Measurements from ENCODE around the gene ZNF766. TPM values are rescaled to one million over a fixed set of nuclear protein-coding genes. Genes with fewer than 3 reads are reported as not detected.

Gene ZNF766
- total and polyA plus RNA-seq, 2 of the 13 experiments (the other 11 are each of a cell fraction or from before 2014, with no cell fraction given), result 5.2 to 10.3 TPM

- TF ChIP-seq, protein P1, sequence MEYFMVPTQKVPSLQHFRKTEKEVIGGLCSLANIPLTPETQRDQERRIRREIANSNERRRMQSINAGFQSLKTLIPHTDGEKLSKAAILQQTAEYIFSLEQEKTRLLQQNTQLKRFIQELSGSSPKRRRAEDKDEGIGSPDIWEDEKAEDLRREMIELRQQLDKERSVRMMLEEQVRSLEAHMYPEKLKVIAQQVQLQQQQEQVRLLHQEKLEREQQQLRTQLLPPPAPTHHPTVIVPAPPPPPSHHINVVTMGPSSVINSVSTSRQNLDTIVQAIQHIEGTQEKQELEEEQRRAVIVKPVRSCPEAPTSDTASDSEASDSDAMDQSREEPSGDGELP (IDR thresholded peaks at IDR 0.05; ENCODE audit: borderline replicate concordance, low read depth), result peak; percentile 48; the same call in 1 of the 2 replicates
- TF ChIP-seq ZNF12 (CRISPR knock-in tag; IDR thresholded peaks at IDR 0.05), result 0 out of 2 replicates have a peak, but pooled peaks have one; percentile 10
- TF ChIP-seq, protein P2, sequence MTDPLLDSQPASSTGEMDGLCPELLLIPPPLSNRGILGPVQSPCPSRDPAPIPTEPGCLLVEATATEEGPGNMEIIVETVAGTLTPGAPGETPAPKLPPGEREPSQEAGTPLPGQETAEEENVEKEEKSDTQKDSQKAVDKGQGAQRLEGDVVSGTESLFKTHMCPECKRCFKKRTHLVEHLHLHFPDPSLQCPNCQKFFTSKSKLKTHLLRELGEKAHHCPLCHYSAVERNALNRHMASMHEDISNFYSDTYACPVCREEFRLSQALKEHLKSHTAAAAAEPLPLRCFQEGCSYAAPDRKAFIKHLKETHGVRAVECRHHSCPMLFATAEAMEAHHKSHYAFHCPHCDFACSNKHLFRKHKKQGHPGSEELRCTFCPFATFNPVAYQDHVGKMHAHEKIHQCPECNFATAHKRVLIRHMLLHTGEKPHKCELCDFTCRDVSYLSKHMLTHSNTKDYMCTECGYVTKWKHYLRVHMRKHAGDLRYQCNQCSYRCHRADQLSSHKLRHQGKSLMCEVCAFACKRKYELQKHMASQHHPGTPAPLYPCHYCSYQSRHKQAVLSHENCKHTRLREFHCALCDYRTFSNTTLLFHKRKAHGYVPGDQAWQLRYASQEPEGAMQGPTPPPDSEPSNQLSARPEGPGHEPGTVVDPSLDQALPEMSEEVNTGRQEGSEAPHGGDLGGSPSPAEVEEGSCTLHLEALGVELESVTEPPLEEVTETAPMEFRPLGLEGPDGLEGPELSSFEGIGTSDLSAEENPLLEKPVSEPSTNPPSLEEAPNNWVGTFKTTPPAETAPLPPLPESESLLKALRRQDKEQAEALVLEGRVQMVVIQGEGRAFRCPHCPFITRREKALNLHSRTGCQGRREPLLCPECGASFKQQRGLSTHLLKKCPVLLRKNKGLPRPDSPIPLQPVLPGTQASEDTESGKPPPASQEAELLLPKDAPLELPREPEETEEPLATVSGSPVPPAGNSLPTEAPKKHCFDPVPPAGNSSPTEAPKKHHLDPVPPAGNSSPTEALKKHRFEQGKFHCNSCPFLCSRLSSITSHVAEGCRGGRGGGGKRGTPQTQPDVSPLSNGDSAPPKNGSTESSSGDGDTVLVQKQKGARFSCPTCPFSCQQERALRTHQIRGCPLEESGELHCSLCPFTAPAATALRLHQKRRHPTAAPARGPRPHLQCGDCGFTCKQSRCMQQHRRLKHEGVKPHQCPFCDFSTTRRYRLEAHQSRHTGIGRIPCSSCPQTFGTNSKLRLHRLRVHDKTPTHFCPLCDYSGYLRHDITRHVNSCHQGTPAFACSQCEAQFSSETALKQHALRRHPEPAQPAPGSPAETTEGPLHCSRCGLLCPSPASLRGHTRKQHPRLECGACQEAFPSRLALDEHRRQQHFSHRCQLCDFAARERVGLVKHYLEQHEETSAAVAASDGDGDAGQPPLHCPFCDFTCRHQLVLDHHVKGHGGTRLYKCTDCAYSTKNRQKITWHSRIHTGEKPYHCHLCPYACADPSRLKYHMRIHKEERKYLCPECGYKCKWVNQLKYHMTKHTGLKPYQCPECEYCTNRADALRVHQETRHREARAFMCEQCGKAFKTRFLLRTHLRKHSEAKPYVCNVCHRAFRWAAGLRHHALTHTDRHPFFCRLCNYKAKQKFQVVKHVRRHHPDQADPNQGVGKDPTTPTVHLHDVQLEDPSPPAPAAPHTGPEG (CRISPR knock-in tag; IDR thresholded peaks at IDR 0.05), result 0 out of 2 replicates have a peak, but pooled peaks have one; percentile 62
- TF ChIP-seq ATF1 (CRISPR knock-in tag; IDR thresholded peaks at IDR 0.05), result no peak
- no peak for TF ChIP-seq ZNF264 (CRISPR knock-in tag; IDR thresholded peaks at IDR 0.05)
- 0 out of 2 replicates have a peak, but pooled peaks have one; percentile 34 for TF ChIP-seq ZBTB42 (CRISPR knock-in tag; IDR thresholded peaks at IDR 0.05)
- no peak for TF ChIP-seq ZNF790 (CRISPR knock-in tag; IDR thresholded peaks at IDR 0.05; ENCODE audit: borderline replicate concordance)
- TF ChIP-seq, protein P3, sequence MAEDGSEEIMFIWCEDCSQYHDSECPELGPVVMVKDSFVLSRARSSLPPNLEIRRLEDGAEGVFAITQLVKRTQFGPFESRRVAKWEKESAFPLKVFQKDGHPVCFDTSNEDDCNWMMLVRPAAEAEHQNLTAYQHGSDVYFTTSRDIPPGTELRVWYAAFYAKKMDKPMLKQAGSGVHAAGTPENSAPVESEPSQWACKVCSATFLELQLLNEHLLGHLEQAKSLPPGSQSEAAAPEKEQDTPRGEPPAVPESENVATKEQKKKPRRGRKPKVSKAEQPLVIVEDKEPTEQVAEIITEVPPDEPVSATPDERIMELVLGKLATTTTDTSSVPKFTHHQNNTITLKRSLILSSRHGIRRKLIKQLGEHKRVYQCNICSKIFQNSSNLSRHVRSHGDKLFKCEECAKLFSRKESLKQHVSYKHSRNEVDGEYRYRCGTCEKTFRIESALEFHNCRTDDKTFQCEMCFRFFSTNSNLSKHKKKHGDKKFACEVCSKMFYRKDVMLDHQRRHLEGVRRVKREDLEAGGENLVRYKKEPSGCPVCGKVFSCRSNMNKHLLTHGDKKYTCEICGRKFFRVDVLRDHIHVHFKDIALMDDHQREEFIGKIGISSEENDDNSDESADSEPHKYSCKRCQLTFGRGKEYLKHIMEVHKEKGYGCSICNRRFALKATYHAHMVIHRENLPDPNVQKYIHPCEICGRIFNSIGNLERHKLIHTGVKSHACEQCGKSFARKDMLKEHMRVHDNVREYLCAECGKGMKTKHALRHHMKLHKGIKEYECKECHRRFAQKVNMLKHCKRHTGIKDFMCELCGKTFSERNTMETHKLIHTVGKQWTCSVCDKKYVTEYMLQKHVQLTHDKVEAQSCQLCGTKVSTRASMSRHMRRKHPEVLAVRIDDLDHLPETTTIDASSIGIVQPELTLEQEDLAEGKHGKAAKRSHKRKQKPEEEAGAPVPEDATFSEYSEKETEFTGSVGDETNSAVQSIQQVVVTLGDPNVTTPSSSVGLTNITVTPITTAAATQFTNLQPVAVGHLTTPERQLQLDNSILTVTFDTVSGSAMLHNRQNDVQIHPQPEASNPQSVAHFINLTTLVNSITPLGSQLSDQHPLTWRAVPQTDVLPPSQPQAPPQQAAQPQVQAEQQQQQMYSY (CRISPR knock-in tag; IDR thresholded peaks at IDR 0.05), result peak; percentile 81
- no peak for TF ChIP-seq HINFP (CRISPR knock-in tag; IDR thresholded peaks at IDR 0.05; ENCODE audit: low read depth)
- peak; percentile 58; the same call in 1 of the 3 replicates for TF ChIP-seq MXI1 (IDR thresholded peaks at IDR 0.05; ENCODE audit: borderline replicate concordance, low read depth, low read length)
These were observed 27.6 kb downstream of the ZNF766 start, which contains the start of gene ZNF480 (continued) for GRCh38 chr19:52296773-52297600.
